HG02759 (cell line): Measurements from ENCODE around the gene HLA-DMB.
A peak's percentile ranks its signal among the peaks of the same experiment; 100 is the strongest.

Source experiments
- ATAC-seq: cut with Tn5 transposase; IDR thresholded peaks from one replicate; pipeline ENCODE4 v1.9.1; 2021; ENCODE audit warnings: mild to moderate bottlenecking, moderate library complexity; ENCODE audit not compliant: unreplicated experiment

Gene HLA-DMB

GRCh38 chr6:32931211-32931610 is 9.6 kb downstream of the HLA-DMB start:
- ATAC-seq = no peak

DNA sequence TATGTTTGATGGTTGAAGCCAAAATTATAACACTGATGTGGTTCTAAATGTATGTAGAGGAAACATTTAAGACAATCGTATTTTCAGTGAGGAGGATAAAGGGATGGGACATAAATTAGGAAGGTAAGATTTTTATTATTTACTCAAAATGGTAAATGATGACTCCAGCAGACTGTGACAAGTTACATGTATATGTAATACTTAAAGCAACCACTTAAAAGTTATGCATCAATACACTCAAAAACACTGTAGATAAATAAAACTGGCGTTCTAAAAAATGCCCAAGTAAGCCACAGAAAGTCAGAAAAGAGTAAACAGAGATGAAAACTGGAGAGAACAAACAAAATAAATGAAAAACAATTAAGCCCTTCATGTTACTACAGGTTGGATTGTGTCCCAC is 18.7 kb downstream of the HLA-DMB start:
- no peak for ATAC-seq

DNA sequence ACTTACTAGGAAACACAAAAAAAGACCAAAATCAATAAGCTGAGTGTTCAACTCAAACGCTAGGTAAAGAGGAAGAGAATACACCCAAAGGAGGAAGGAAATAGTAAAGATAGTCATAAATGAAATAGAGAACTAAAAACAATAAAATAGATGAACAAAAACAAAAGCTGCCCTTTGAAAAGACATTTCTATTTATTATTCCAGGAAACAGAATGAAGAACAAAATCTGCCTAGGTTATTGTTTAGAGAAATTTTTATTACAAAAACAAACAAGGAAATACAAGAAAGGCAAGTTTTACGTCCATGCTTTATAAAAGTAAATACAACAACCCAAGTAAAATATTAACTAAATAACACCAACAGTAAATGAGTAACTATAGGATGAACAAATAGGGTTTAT is 20.1 kb downstream of the HLA-DMB start:
- no peak for ATAC-seq

DNA sequence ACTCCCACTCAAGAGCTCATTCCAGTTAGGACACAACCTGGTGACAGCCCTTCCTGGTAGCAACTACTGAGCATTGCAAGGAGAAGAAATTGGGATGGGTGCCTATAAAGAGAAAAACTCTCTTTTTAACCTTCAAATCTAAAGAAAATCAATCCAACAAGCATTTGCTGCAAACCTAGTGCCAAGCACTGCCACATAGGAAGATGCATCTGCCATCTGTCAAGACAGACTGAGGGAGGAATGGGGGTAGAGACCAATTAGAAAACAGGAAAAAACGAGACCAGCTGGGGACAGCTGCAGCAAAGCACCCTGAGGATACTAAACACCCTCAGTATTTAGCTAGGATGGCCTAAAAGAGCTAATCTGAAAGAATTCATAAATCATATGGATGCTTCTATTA is 27.9 kb downstream of the HLA-DMB start:
- ATAC-seq = no peak

- ATAC-seq = no peak
Observed at GRCh38 chr6:32908897-32909296, 31.9 kb downstream of the HLA-DMB start.

DNA sequence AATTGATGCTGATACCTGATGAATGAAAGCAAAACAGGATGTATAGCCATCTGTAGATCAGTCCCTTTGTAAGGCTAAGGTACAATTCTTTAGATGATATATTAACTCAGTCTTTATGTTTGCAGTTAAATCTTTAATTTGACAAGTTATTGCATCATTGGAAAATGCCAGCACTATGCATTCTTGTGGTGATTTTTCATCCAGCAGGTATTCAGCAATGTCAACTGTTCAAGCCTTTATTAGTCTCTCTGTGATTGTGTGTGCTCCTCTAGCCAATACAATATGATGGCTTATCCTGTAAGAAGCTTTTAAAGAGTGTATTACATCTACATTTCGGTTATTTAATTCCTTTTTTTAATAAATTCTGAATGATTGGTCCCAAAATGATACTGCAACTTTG is 34.3 kb downstream of the HLA-DMB start:
- no peak for ATAC-seq

GRCh38 chr6:32905078-32905477 is 35.8 kb downstream of the HLA-DMB start:
- no peak for ATAC-seq

- ATAC-seq = no peak
Observed at GRCh38 chr6:32903952-32904351, 36.9 kb downstream of the HLA-DMB start.

- ATAC-seq = peak; percentile 17
Observed at GRCh38 chr6:32895006-32895345, 45.9 kb downstream of the HLA-DMB start.

DNA sequence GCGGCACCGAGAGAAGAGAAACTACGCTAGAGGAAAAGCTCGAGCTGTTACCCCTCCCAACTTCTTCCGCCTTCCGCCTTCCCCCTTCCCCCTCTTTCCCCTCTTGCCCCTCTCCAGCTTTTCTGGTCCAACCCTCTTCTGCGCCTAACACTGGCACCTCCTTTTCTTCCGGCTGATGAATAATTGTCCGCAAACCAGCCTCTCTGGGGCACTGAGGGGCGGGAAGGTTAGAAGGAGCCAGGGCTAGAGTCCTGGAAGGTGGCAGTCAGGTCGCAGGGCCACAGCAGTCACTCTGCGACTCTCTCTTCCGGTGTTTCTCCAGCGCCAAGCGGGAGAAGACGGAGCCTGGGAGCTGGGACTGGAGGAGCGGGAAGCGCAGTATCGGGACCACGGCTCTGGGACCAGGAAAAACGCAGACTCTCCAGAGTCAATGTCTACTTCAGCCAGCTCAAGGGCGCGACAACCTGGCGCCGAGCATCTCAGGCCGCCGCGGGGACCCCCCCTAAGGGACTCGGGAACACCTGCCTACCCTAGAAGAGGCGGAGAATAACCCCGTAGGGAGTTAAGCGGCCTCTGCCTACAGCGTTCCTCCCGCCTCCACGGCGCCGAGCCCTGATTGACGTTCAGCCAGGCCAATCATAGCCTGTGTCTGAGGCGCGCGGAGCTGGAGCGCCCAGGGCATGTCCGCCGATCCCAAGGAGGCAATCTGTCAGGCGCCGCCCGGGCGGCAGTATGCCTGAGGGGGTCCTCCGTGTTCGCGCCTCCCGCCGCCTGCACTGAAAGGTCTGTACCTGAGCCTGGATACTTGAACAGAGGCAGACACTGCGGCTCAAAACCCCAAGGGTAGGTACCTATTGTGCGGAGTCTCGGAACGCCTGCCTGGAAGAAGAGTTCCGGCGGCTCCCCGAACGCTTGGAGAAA is 46.5 kb downstream of the HLA-DMB start:
- peak; percentile 97 for ATAC-seq

- no peak for ATAC-seq
Observed at GRCh38 chr6:32890831-32891230, 50.0 kb downstream of the HLA-DMB start.

DNA sequence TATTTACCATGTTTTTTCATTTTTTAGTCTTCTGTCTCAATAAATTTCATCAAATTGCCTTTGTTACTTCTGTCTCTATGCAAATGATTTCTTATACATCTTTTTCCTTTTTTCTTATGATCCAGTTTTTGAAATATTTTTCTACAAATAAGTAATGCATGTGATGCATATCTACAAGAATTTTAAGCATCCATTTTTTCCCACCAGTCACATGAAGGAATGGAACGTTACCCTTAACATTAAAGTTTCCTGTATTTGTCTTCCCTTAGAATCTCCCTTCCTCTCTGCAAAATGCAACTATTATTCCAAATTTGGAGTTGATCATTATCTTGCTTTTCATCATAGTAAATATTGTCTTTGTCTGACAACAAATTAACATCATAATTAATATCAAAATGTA is 51.3 kb downstream of the HLA-DMB start:
- ATAC-seq = no peak

GRCh38 chr6:32888576-32888975 is 52.3 kb downstream of the HLA-DMB start:
- no peak for ATAC-seq

DNA sequence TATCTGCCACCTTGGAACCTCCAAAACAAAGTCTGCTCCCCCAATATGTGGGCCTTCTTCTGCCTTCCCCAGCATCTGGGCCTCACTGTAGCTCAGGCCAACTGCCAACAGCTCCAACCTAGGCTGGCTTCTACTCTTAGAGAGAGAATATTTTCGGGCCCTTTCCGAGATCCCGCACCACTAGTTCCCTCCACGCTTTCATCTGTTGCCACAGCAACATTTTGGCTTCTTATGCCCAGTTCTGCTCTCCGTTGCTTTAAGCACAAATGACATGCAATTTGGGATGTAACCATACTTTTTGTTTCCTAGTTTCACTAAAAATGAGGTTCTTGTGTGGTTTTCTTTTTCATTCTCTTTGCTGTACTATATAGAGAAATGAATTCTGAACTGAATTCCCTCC is 53.2 kb downstream of the HLA-DMB start:
- ATAC-seq = no peak

- no peak for ATAC-seq
Observed at GRCh38 chr6:32886681-32887383, 54.0 kb downstream of the HLA-DMB start.

DNA sequence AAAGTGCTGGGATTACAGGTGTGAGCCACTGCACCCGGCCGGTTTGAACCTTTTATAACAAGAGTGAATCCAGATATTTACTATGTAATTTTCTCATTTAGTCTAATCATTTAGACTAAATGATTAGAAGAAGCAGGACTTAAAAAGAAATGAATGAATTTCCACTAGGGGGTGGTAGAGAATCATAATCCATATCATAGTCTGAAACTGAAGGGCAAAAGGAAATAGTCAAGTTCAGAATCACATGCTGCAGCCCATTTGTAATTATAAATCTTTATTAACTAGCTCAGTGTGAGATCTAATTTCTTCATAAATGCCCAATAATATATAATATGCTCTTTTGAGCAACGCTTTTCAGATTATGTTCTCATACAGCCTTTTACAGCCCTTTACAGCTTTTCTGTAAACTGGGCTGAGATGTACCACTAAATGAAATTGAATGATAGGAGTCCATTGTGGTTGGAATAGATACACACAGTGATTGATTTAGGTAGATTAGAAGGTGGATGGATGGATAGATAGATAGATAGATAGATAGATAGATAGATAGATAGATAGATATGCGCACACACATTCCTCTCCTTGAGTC is 55.0 kb downstream of the HLA-DMB start:
- ATAC-seq = no peak
